NT2/D1 (cell line): ENCODE data around the gene MAGEA4.

Experiments
- SUZ12 ChIP-seq: IDR thresholded peaks from 2 replicates; pipeline ENCODE4 v1.6.1; 2011; ENCODE audit not compliant: insufficient read length, insufficient read depth; ENCODE audit errors: extremely low read depth
- YY1 ChIP-seq: IDR thresholded peaks from 2 replicates; pipeline ENCODE4 v1.6.1; 2011; ENCODE audit not compliant: insufficient read length, insufficient read depth

- TF ChIP-seq SUZ12, result no peak
- no peak for TF ChIP-seq YY1
These were observed 468 bp upstream of the MAGEA4 start for GRCh38 chrX:151912221-151912620.
